Measurements from ENCODE around the gene DOCK11. TPM values are rescaled to one million over a fixed set of nuclear protein-coding genes. Genes with fewer than 3 reads are reported as not detected.

Gene DOCK11
- total and polyA plus RNA-seq, 2 experiments from 2014 or later: 7.6 to 8.3 TPM

DNA sequence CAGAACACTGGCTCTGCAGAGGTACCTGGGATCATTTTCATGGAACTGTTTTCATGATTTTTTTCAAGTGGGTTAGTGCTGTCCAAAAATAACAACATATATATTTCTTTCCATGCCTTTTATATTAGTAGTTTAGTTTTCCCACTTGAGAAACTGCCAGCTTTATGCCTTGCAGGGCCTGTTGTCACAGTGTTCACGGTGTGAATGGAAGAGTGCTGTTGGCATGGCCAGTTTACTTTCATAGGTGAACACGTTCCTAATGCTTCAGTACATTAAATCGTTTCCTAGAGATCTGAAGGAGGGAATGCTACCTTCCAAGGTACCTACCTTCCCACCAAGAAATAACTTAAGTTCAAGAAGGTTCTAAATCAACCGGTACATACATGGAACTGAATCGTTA is 12.6 kb downstream of the DOCK11 start:
- H2AFZ ChIP-seq: no peak overlapping the region
- no peaks in the 10 kb centered on the region for H3K36me3 ChIP-seq (replicated peaks; ENCODE audit: insufficient read depth, low read depth)
- no peaks in the 10 kb centered on the region for H3K9me2 ChIP-seq (replicated peaks; ENCODE audit: insufficient read depth)
- H3K79me2 ChIP-seq: no peaks in the 10 kb centered on the region
- no peak overlapping the region for H3K4me3 ChIP-seq
- TF ChIP-seq, protein P1, sequence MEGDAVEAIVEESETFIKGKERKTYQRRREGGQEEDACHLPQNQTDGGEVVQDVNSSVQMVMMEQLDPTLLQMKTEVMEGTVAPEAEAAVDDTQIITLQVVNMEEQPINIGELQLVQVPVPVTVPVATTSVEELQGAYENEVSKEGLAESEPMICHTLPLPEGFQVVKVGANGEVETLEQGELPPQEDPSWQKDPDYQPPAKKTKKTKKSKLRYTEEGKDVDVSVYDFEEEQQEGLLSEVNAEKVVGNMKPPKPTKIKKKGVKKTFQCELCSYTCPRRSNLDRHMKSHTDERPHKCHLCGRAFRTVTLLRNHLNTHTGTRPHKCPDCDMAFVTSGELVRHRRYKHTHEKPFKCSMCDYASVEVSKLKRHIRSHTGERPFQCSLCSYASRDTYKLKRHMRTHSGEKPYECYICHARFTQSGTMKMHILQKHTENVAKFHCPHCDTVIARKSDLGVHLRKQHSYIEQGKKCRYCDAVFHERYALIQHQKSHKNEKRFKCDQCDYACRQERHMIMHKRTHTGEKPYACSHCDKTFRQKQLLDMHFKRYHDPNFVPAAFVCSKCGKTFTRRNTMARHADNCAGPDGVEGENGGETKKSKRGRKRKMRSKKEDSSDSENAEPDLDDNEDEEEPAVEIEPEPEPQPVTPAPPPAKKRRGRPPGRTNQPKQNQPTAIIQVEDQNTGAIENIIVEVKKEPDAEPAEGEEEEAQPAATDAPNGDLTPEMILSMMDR (IDR thresholded peaks at IDR 0.05; ENCODE audit: poor library complexity): no peak
- no peak for TF ChIP-seq EZH2phosphoT487 (IDR thresholded peaks at IDR 0.05; ENCODE audit: low read depth, severe bottlenecking, unreplicated experiment)
- no peaks in the 10 kb centered on the region for H4K20me1 ChIP-seq (ENCODE audit: insufficient read depth, poor library complexity, severe bottlenecking)
- no peaks in the 10 kb centered on the region for H3K27me3 ChIP-seq
- H3K4me2 ChIP-seq: no peak overlapping the region
- no peaks in the 10 kb centered on the region for H3K9me3 ChIP-seq (ENCODE audit: low read depth)
- WGBS (ENCODE audit: low lambda C conversion rate, missing lambda C conversion rate): 69% methylated on average over 5 of the region's 5 CpGs
- H3K27ac ChIP-seq: no peak overlapping the region
- no peak for DNase-seq (ENCODE audit: low spot score)
- H3K4me1 ChIP-seq (ENCODE audit: insufficient read depth): no peaks in the 10 kb centered on the region

GRCh38 chrX:118508635-118509034 is 13.0 kb downstream of the DOCK11 start:
- Histone ChIP-seq H3K27me3 (no peaks in the 10 kb centered on the region), H3K4me1 (ENCODE audit: insufficient read depth) (no peaks in the 10 kb centered on the region), H2AFZ (no peak overlapping the region), H3K79me2 (no peaks in the 10 kb centered on the region), H3K36me3 (replicated peaks; ENCODE audit: insufficient read depth, low read depth) (no peaks in the 10 kb centered on the region), H3K27ac (no peak overlapping the region), H3K4me3 (no peak overlapping the region), H3K9me2 (replicated peaks; ENCODE audit: insufficient read depth) (no peaks in the 10 kb centered on the region), H4K20me1 (ENCODE audit: insufficient read depth, poor library complexity, severe bottlenecking) (no peaks in the 10 kb centered on the region), H3K9me3 (ENCODE audit: low read depth) (no peaks in the 10 kb centered on the region), H3K4me2 (no peak overlapping the region)
- no peak for TF ChIP-seq EZH2 (IDR thresholded peaks at IDR 0.05; ENCODE audit: borderline replicate concordance)
- TF ChIP-seq, protein P1 (IDR thresholded peaks at IDR 0.05; ENCODE audit: poor library complexity): no peak
- no peak for TF ChIP-seq EZH2phosphoT487 (IDR thresholded peaks at IDR 0.05; ENCODE audit: low read depth, severe bottlenecking, unreplicated experiment)
- 81% methylated on average over 6 of the region's 6 CpGs for WGBS (ENCODE audit: low lambda C conversion rate, missing lambda C conversion rate)
- no peak for DNase-seq (ENCODE audit: low spot score)

- DNase-seq (ENCODE audit: low spot score): no peak
- TF ChIP-seq EZH2 (IDR thresholded peaks at IDR 0.05; ENCODE audit: borderline replicate concordance): no peak
- TF ChIP-seq, protein P1 (IDR thresholded peaks at IDR 0.05; ENCODE audit: poor library complexity): no peak
- no peak for TF ChIP-seq EZH2phosphoT487 (IDR thresholded peaks at IDR 0.05; ENCODE audit: low read depth, severe bottlenecking, unreplicated experiment)
- Histone ChIP-seq H3K9me2 (replicated peaks; ENCODE audit: insufficient read depth) (no peaks in the 10 kb centered on the region), H3K27me3 (no peaks in the 10 kb centered on the region), H4K20me1 (ENCODE audit: insufficient read depth, poor library complexity, severe bottlenecking) (no peaks in the 10 kb centered on the region), H3K4me1 (ENCODE audit: insufficient read depth) (no peaks in the 10 kb centered on the region), H3K4me3 (no peak overlapping the region), H3K36me3 (replicated peaks; ENCODE audit: insufficient read depth, low read depth) (no peaks in the 10 kb centered on the region), H3K79me2 (no peaks in the 10 kb centered on the region), H3K27ac (no peak overlapping the region), H2AFZ (no peak overlapping the region), H3K9me3 (ENCODE audit: low read depth) (no peaks in the 10 kb centered on the region), H3K4me2 (no peak overlapping the region)
- 80% methylated on average over 5 of the region's 5 CpGs for WGBS (ENCODE audit: low lambda C conversion rate, missing lambda C conversion rate)
Observed at GRCh38 chrX:118510111-118510510, 14.5 kb downstream of the DOCK11 start.

All from hepatocyte (in vitro differentiated cells).